Activated naive CD4-positive, alpha-beta T cell treated with anti-CD3 and anti-CD28 coated beads, Interleukin-2, amount 50 U/mL, for 16 hours (primary cell): ENCODE data around the gene KLHL3.

Source experiments
- DNase-seq: peaks from one replicate; pipeline ENCODE4 v3.0.0-alpha.2; 2020

The KLHL3 gene

DNA sequence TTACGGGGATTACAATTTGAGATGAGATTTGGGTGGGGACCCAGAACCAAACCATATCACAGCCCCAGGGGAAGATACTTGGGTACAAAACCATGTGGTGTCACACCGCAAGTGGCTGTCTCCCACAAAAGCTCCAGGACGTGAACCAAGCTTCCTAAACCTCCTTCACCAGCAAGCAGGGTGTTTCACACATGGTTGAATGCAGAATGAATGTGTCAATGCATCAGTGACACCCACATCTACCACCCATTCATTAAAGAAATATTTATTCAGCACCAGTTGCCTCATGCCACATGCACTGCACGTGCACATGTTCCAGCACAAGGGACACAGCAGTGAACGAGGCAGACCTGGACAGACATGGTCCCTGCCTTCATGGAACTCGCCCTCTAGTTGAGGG is 165.8 kb downstream of the KLHL3 start:
- DNase-seq, result no peak
